ENCODE measurements around the gene WDR6. TPM values are rescaled to one million over a fixed set of nuclear protein-coding genes. Genes with fewer than 3 reads are reported as not detected.

Gene WDR6
- total RNA-seq, 1 experiment from 2014 or later, result 138 TPM

- Mint-ChIP-seq H3K9me3 (ENCODE audit: low read depth, unreplicated experiment) (no peaks in the 10 kb centered on the region), H3K36me3 (ENCODE audit: insufficient read depth, unreplicated experiment) (peaks cover 98% of the 10 kb centered on the region), H3K4me1 (ENCODE audit: low read depth, unreplicated experiment) (no peaks in the 10 kb centered on the region), H3K27ac (ENCODE audit: unreplicated experiment) (peak overlapping the region; percentile 88), H3K4me3 (ENCODE audit: low read depth, unreplicated experiment) (peak overlapping the region; percentile 74), H3K27me3 (ENCODE audit: unreplicated experiment) (no peaks in the 10 kb centered on the region)
- BruUV-seq (replicated peaks), result no TSS peak
- CTCF ChIA-PET, result interaction anchor here (0.6 to 1.2 kb wide), 4 partner anchors 32 to 705 kb away, joined by 3 to 5 read pairs (median 5); no protein-coding TSS in a partner anchor
- no peak for TF ChIP-seq CTCF (IDR thresholded peaks at IDR 0.05; ENCODE audit: unreplicated experiment)
- DNase-seq, result peak; percentile 19
- intact Hi-C loops (cut with micrococcal nuclease; ENCODE audit: unreplicated experiment), result no loop called here
Measured at GRCh38 chr3:49019941-49020329, 12.7 kb downstream of the WDR6 start.

GRCh38 chr3:49020330-49021212 lies 13.4 kb downstream of the WDR6 start:
- no peak for TF ChIP-seq CTCF (IDR thresholded peaks at IDR 0.05; ENCODE audit: unreplicated experiment)
- Mint-ChIP-seq H3K9me3 (ENCODE audit: low read depth, unreplicated experiment) (no peaks in the 10 kb centered on the region), H3K27ac (ENCODE audit: unreplicated experiment) (peak overlapping the region; percentile 88), H3K36me3 (ENCODE audit: insufficient read depth, unreplicated experiment) (peaks cover 98% of the 10 kb centered on the region), H3K27me3 (ENCODE audit: unreplicated experiment) (no peaks in the 10 kb centered on the region), H3K4me1 (ENCODE audit: low read depth, unreplicated experiment) (no peaks in the 10 kb centered on the region), H3K4me3 (ENCODE audit: low read depth, unreplicated experiment) (peak overlapping the region; percentile 74)
- DNase-seq, result peak; percentile 47
- intact Hi-C loops (cut with micrococcal nuclease; ENCODE audit: unreplicated experiment), result no loop called here
- TSS peak; percentile 82 for BruUV-seq (replicated peaks)
- CTCF ChIA-PET, result interaction anchor here (0.6 to 2.0 kb wide), 7 partner anchors 13 to 319 kb away, joined by 3 to 8 read pairs (median 4); partner anchors contain the start of genes USP4 and WDR6

GRCh38 chr3:49021213-49021812 lies 14.1 kb downstream of the WDR6 start:
- Mint-ChIP-seq H3K27me3 (ENCODE audit: unreplicated experiment) (no peaks in the 10 kb centered on the region), H3K9me3 (ENCODE audit: low read depth, unreplicated experiment) (no peaks in the 10 kb centered on the region), H3K36me3 (ENCODE audit: insufficient read depth, unreplicated experiment) (peaks cover 98% of the 10 kb centered on the region), H3K27ac (ENCODE audit: unreplicated experiment) (peak overlapping the region; percentile 88), H3K4me1 (ENCODE audit: low read depth, unreplicated experiment) (no peaks in the 10 kb centered on the region), H3K4me3 (ENCODE audit: low read depth, unreplicated experiment) (peak overlapping the region; percentile 74)
- no peak for TF ChIP-seq CTCF (IDR thresholded peaks at IDR 0.05; ENCODE audit: unreplicated experiment)
- intact Hi-C loops (cut with micrococcal nuclease; ENCODE audit: unreplicated experiment), result no loop called here
- CTCF ChIA-PET, result interaction anchor here (0.6 to 2.0 kb wide), 7 partner anchors 14 to 318 kb away, joined by 3 to 8 read pairs (median 4); partner anchors contain the start of genes QRICH1, USP4 and WDR6
- no TSS peak for BruUV-seq (replicated peaks)
- DNase-seq, result peak; percentile 99

GRCh38 chr3:49021813-49022687 lies 14.9 kb downstream of the WDR6 start, which contains the start of gene NDUFAF3:
NDUFAF3 (plus strand) TSS chr3:49022121; CDS start chr3:49022145, 24 bp downstream.
- Mint-ChIP-seq H3K27me3 (ENCODE audit: unreplicated experiment) (no peaks in the 10 kb centered on the region), H3K27ac (ENCODE audit: unreplicated experiment) (peak within 1 kb of the TSS; percentile 88), H3K36me3 (ENCODE audit: insufficient read depth, unreplicated experiment) (peaks cover 98% of the 10 kb centered on the region), H3K9me3 (ENCODE audit: low read depth, unreplicated experiment) (no peaks in the 10 kb centered on the region), H3K4me3 (ENCODE audit: low read depth, unreplicated experiment) (peak within 1 kb of the TSS; percentile 74), H3K4me1 (ENCODE audit: low read depth, unreplicated experiment) (peaks cover 3% of the 10 kb centered on the region)
- TF ChIP-seq CTCF (IDR thresholded peaks at IDR 0.05; ENCODE audit: unreplicated experiment), result peak; percentile 87
- CTCF ChIA-PET, result interaction anchor here (0.5 to 2.0 kb wide), 8 partner anchors 9 to 318 kb away, joined by 3 to 8 read pairs (median 4); partner anchors contain the start of genes QRICH1, USP4 and WDR6
- BruUV-seq (replicated peaks), result TSS peak; percentile 41
- intact Hi-C loops (cut with micrococcal nuclease; ENCODE audit: unreplicated experiment), result no loop called here
- peak; percentile 97 for DNase-seq
